C4-2B (cell line): ENCODE measurements around the gene NDUFB5.

ENCODE experiments used
- H3K27ac ChIP-seq: fragments of 450-650 bp; 2 replicates; pipeline ENCODE4 v1.5.1; 2017
- ZFX ChIP-seq: fragments of 450-650 bp; IDR thresholded peaks from 2 replicates; pipeline ENCODE4 v1.6.1; 2017
- TF ChIP-seq, protein P1 (sequence below): fragments of 450-650 bp; conservative IDR thresholded peaks from 2 replicates; pipeline ENCODE4 v1.5.1; 2017; ENCODE audit warnings: mild to moderate bottlenecking

The NDUFB5 gene

DNA sequence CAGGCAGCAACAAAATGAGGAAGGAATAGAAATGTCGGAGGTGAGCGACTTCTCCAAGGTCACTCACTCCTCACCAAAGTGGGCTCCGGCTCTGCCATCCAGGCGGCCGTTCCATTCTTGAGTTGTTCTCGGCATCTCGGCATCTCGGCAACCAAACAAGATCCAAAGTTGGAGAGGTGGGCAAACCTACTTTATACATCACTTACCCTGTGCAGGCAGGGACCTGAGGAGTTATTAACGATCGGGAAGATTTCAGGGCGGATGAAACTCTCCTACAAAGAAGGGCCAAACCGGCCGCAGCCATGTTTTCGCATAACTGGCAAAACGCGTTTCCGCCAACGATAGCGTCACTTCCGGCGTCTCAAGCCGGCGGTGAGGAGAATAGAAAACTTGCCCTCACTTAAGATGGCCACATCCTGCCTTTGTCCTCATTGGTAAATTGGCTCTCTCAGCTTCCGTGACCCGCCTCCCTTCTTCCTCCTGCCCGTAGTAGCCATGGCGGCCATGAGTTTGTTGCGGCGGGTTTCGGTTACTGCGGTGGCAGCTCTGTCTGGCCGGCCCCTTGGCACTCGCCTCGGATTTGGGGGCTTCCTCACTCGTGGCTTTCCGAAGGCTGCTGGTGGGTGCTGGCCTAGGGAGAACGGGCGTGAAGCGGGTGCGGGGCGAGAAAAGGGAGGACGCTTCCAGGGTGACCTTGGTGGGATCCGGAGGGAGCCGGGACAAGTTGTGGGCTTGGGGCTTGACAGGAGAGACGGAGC lies at the start of gene NDUFB5, which contains the start of gene MRPL47:
NDUFB5 (plus strand) TSS at position 474 of the 758 bp plus-strand sequence; CDS start at position 496, 22 bp downstream.
MRPL47 (minus strand) TSS at position 318 of the 758 bp plus-strand sequence; CDS start at position 304, 14 bp downstream.
- TF ChIP-seq, protein P1, sequence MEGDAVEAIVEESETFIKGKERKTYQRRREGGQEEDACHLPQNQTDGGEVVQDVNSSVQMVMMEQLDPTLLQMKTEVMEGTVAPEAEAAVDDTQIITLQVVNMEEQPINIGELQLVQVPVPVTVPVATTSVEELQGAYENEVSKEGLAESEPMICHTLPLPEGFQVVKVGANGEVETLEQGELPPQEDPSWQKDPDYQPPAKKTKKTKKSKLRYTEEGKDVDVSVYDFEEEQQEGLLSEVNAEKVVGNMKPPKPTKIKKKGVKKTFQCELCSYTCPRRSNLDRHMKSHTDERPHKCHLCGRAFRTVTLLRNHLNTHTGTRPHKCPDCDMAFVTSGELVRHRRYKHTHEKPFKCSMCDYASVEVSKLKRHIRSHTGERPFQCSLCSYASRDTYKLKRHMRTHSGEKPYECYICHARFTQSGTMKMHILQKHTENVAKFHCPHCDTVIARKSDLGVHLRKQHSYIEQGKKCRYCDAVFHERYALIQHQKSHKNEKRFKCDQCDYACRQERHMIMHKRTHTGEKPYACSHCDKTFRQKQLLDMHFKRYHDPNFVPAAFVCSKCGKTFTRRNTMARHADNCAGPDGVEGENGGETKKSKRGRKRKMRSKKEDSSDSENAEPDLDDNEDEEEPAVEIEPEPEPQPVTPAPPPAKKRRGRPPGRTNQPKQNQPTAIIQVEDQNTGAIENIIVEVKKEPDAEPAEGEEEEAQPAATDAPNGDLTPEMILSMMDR: no peak
- peak; percentile 32; the same call in 1 of the 2 replicates for TF ChIP-seq ZFX
- peak within 1 kb of the TSS; percentile 93 for H3K27ac ChIP-seq

DNA sequence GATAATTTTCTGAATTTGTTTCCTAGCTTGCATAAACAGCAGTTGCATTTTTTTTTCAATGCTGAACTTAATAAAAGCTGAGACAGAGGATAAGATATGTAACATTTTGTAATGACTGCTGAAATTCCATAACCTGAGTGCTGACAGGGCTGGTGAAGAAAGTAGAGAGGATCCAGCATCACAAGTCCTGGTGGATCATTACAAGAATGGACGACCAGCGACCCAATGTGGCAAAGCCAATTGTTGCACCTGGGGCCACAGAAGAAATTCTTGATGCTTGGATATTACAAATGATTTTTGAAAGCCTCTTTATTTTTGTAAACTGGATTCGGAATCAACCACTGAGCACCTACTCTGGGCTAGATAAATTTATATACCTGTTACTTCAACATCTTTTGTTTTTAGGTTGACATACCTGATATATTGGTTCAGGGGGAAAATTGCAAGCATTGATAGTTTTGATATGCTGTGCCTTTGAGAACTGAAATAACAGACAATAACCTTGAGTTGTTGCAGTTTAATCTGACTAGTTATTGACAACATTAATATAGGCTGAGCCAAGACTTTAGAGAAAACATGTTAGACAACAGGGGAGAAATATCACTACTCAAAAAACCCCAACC lies 45.7 kb upstream of the NDUFB5 start:
- TF ChIP-seq ZFX: no peak
- TF ChIP-seq, protein P1: peak; percentile 99
- no peak overlapping the region for H3K27ac ChIP-seq

DNA sequence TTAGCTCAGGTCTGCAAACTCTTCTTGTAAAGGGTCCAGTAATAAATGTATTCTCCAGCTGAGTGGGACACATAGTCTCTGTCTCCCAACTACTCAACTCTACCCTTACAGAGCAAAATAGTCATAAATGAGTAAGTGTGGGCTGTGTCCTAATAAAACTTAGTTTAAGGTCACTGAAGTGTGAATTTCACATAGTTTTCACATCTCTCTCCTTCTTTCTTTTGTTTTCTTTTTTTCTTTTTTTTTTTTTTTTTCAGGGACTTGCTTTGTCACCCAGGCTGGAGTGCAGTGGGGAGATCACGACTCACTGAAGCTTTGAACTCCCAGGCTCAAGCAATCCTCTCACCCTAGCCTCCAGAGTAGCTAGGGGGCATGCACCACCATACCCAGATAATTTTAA lies 43.8 kb upstream of the NDUFB5 start:
- no peak overlapping the region for H3K27ac ChIP-seq
- TF ChIP-seq ZFX: no peak

DNA sequence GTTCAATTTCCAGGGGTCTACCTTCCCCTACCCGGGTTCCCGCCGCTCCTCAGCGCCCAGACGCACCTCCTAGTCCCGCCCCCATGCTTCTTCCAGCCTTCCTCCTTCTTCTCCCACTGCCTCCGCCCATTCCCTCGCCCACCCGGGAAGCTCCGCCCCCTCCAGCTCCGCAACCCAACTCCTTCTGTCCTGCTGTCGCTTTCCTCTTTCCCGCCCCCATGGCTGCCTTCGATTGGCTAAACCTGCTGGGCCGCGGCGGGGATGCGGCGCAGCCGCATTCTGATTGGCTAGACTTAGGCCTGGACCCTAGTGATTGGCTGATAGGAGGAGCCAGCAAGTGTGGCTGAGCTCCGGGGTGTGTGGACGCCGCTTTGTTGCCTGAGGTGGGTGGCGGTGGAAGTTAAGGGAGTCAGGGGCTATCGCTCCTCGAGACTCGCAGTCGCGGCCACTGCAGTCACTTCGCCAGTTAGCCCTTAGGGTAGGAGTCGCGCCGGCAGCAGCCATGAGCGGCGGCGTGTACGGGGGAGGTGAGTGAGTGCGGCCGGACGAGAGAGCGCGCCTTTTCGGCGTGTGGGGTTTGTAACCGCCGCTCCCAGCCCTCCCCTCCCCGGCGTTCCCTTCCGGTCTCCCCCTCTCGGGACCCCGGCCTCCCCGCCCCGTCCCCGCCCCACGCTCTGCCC lies 41.9 kb upstream of the NDUFB5 start, which contains the start of gene ACTL6A:
ACTL6A (plus strand) TSS at position 336 of the 680 bp plus-strand sequence; CDS start at position 503, 167 bp downstream.
- peak within 1 kb of the TSS; percentile 76 for H3K27ac ChIP-seq
- TF ChIP-seq ZFX: no peak
- TF ChIP-seq, protein P1: no peak

DNA sequence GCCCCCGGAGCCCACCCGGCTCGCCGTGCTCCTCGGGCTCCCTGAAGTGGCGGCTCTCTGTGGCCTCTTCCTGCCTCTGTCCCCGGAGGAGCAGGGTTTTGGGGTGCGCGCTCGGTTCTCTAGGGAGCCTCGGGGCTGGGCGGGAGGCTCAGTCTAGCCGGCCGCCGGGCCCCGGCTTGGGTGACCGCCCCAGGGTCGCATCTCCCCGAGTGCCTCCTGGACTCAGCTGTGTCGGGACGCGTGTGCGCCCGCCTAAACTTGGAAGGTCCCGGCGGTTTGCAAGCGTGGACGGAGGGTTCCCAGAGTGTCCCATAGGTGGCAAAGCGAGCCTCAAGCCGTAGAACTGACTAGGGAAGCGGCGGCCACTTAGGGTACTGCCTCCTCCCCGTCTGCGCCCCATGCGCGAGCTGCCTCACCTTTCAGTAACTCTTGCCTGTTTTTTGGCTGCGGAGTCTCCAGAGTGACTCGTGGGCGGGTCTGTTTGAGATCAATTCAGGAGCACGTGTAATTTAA lies 41.3 kb upstream of the NDUFB5 start:
- H3K27ac ChIP-seq: peak overlapping the region; percentile 76
- no peak for TF ChIP-seq ZFX
- TF ChIP-seq, protein P1: peak; percentile 49

DNA sequence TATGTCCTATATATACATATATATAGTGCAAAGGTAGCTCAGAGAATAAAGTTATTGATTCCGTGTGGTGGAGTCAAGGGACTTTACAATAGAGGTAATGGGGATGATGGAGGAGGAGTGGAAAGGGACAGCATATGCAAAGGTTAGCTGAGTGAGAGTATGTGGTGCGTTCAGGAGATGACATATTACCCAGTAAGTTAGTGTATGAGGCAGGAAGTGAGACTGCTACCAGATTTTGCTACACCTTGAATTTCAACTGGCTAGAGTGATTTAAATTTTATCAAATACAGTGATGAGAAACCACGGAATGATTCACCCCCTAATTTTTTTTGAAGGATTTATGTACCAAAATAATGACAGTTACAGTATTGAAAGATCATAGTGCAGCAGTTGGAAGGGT lies 39.1 kb upstream of the NDUFB5 start:
- no peak overlapping the region for H3K27ac ChIP-seq
- TF ChIP-seq ZFX: no peak
- TF ChIP-seq, protein P1: no peak

DNA sequence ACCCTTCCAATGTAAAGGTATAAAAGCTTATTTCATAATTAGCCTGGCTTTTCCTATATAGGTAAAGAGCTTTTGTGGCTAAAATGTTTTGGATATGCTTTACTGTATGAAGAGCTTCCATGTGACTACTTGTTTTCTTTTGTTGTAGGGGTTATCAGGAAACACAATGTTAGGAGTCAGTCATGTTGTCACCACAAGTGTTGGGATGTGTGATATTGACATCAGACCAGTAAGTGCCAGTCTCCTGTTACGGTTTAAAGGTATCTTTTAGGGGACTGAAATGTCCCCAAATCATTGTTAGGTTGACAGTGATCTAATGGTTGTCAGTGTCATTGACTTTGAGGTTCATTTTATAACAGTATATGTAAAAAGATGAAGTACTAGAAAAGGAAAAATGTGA lies 23.6 kb upstream of the NDUFB5 start:
- H3K27ac ChIP-seq: no peak overlapping the region
- TF ChIP-seq, protein P1: no peak
- no peak for TF ChIP-seq ZFX
